IMR-90 (cell line): ENCODE results near the gene FERMT3. TPM values are rescaled to one million over a fixed set of nuclear protein-coding genes. Genes with fewer than 3 reads are reported as not detected.

Experiments
- ATAC-seq: fragments of 200-7000 bp; cut with Tn5 transposase; 2 replicates; pipeline ENCODE4 v1.9.1; 2020; ENCODE audit warnings: low read depth, mild to moderate bottlenecking, moderate library complexity
- BruUV-seq: library from RNA; stranded (reverse); fragments of 400-500 nt; replicated peaks from 2 replicates; lab custom pipeline; 2021; lab: Mats Ljungman, UMichigan
- CTCF ChIA-PET: fragments of 300-600 bp; formaldehyde crosslinking; extraction: SDS; loops from one replicate; lab custom pipeline; 2021; ENCODE audit warnings: antibody characterized with exemption; lab: Yijun Ruan, JAX
- POLR2A ChIA-PET: fragments of 300-600 bp; sonication (Branson Sonifier 250); formaldehyde crosslinking; loops from one replicate; lab custom pipeline; 2022; ENCODE audit warnings: antibody characterized with exemption; ENCODE audit not compliant: unreplicated experiment; lab: Charles Lee
- DNase-seq: peaks from one replicate; pipeline ENCODE4 v3.0.0; 2013
- H2AFZ ChIP-seq: replicated peaks from 2 replicates; pipeline ENCODE3; 2013; ENCODE audit warnings: low read length, mild to moderate bottlenecking; ENCODE audit not compliant: poor library complexity
- H2AK5ac ChIP-seq: 2 replicates; pipeline ENCODE4 v1.6.1; 2013; ENCODE audit warnings: low read depth, low read length, inconsistent platforms
- H2AK9ac ChIP-seq: replicated peaks from 2 replicates; pipeline ENCODE3; 2013; ENCODE audit warnings: mild to moderate bottlenecking, low read depth, low read length, moderate library complexity; ENCODE audit not compliant: poor library complexity
- H2BK120ac ChIP-seq: 2 replicates; pipeline ENCODE4 v1.6.1; 2013; ENCODE audit warnings: low read depth, low read length, inconsistent platforms
- H2BK15ac ChIP-seq: 3 replicates; pipeline ENCODE4 v1.6.1; 2013; ENCODE audit warnings: low read depth, low read length, inconsistent platforms
- H2BK20ac ChIP-seq: 2 replicates; pipeline ENCODE4 v1.6.1; 2013; ENCODE audit warnings: low read depth, mild to moderate bottlenecking, inconsistent platforms, low read length, moderate library complexity
- H2BK5ac ChIP-seq: 2 replicates; pipeline ENCODE4 v1.6.1; 2013; ENCODE audit warnings: mild to moderate bottlenecking, low read depth, low read length, inconsistent platforms; ENCODE audit not compliant: poor library complexity, severe bottlenecking
- H3K14ac ChIP-seq: replicated peaks from 2 replicates; pipeline ENCODE4 v1.6.1; 2013; ENCODE audit warnings: low read depth, low read length, inconsistent platforms
- H3K18ac ChIP-seq: 2 replicates; pipeline ENCODE4 v1.6.1; 2013; ENCODE audit warnings: low read depth, low read length, control low read depth
- H3K23ac ChIP-seq: 2 replicates; pipeline ENCODE4 v1.6.1; 2013; ENCODE audit warnings: low read depth, low read length, inconsistent platforms
- H3K27ac ChIP-seq: 2 replicates; pipeline ENCODE4 v1.5.1; 2013; ENCODE audit warnings: mild to moderate bottlenecking, control low read depth, low read length; ENCODE audit not compliant: insufficient read depth
- H3K27me3 ChIP-seq: 2 replicates; pipeline ENCODE4 v1.6.1; 2013; ENCODE audit warnings: low read length; ENCODE audit not compliant: control insufficient read depth, insufficient read depth
- H3K36me3 ChIP-seq: 2 replicates; pipeline ENCODE4 v1.6.1; 2013; ENCODE audit warnings: low read length, mixed read lengths; ENCODE audit not compliant: control insufficient read depth, insufficient read depth
- H3K4ac ChIP-seq: 2 replicates; pipeline ENCODE4 v1.6.1; 2013; ENCODE audit warnings: low read depth, low read length, inconsistent platforms
- H3K4me1 ChIP-seq: 2 replicates; pipeline ENCODE4 v1.6.1; 2013; ENCODE audit warnings: low read length, mixed read lengths; ENCODE audit not compliant: control insufficient read depth, insufficient read depth
- H3K4me2 ChIP-seq: 2 replicates; pipeline ENCODE4 v1.6.1; 2013; ENCODE audit warnings: low read depth, mild to moderate bottlenecking, control low read depth, low read length, moderate library complexity
- H3K4me3 ChIP-seq: 2 replicates; pipeline ENCODE4 v1.5.1; 2013; ENCODE audit warnings: low read depth, mild to moderate bottlenecking, control low read depth, low read length, moderate library complexity; ENCODE audit not compliant: insufficient read depth
- H3K56ac ChIP-seq: 2 replicates; pipeline ENCODE4 v1.6.1; 2013; ENCODE audit warnings: low read length, inconsistent platforms; ENCODE audit not compliant: insufficient read depth; ENCODE audit errors: extremely low read depth
- H3K79me1 ChIP-seq, 2 experiments: 2 replicates each; pipeline ENCODE4 v1.6.1; 2013; ENCODE audit warnings: low read length in 2 of 2, inconsistent platforms in 1 of 2, low read depth in 1 of 2
- H3K9ac ChIP-seq: 2 replicates; pipeline ENCODE4 v1.6.1; 2013; ENCODE audit warnings: low read depth, low read length, control low read depth
- H3K9me1 ChIP-seq: 2 replicates; pipeline ENCODE4 v1.6.1; 2013; ENCODE audit warnings: low read length, inconsistent platforms; ENCODE audit not compliant: insufficient read depth
- H3K9me3 ChIP-seq: 2 replicates; pipeline ENCODE4 v1.6.1; 2013; ENCODE audit warnings: low read length; ENCODE audit not compliant: control insufficient read depth, insufficient read depth
- H4K20me1 ChIP-seq: 2 replicates; pipeline ENCODE4 v1.6.1; 2013; ENCODE audit warnings: low read length, inconsistent platforms; ENCODE audit not compliant: insufficient read depth
- H4K5ac ChIP-seq: 2 replicates; pipeline ENCODE4 v1.6.1; 2013; ENCODE audit warnings: mild to moderate bottlenecking, low read depth, low read length, control low read depth
- H4K8ac ChIP-seq, 2 experiments: 2 replicates each; pipeline ENCODE4 v1.6.1; 2013; ENCODE audit warnings: low read depth in 2 of 2, low read length in 2 of 2, control low read depth in 1 of 2, inconsistent platforms in 1 of 2
- H4K91ac ChIP-seq: 2 replicates; pipeline ENCODE4 v1.6.1; 2013; ENCODE audit warnings: low read depth, low read length, inconsistent platforms; ENCODE audit not compliant: insufficient read depth
- BHLHE40 ChIP-seq: fragments of 150-350 bp; IDR thresholded peaks from 2 replicates; pipeline ENCODE4 v1.6.1; 2016; ENCODE audit warnings: mild to moderate bottlenecking, low read depth, low read length
- CEBPB ChIP-seq: IDR thresholded peaks from 2 replicates; pipeline ENCODE4 v1.6.1; 2012; ENCODE audit warnings: low read depth, low read length, improper control_type of control experiment
- CHD1 ChIP-seq: IDR thresholded peaks from 2 replicates; pipeline ENCODE4 v1.6.1; 2012; ENCODE audit warnings: low read depth, low read length, improper control_type of control experiment
- CTCF ChIP-seq: conservative IDR thresholded peaks from 2 replicates; pipeline ENCODE4 v1.5.1; 2012; ENCODE audit warnings: mild to moderate bottlenecking, low read depth, low read length, improper control_type of control experiment
- ELK1 ChIP-seq: fragments of 150-350 bp; IDR thresholded peaks from 2 replicates; pipeline ENCODE4 v1.6.1; 2016; ENCODE audit warnings: low read depth, mild to moderate bottlenecking, low read length, moderate library complexity, borderline replicate concordance
- FOS ChIP-seq: fragments of 150-350 bp; IDR thresholded peaks from 2 replicates; pipeline ENCODE4 v1.6.1; 2016; ENCODE audit warnings: low read depth, low read length
- MAFK ChIP-seq: IDR thresholded peaks from 2 replicates; pipeline ENCODE4 v1.6.1; 2012; ENCODE audit warnings: low read depth, low read length, improper control_type of control experiment
- MAZ ChIP-seq: IDR thresholded peaks from 2 replicates; pipeline ENCODE4 v1.6.1; 2012; ENCODE audit warnings: low read depth, mild to moderate bottlenecking, low read length, improper control_type of control experiment, moderate library complexity, borderline replicate concordance
- NFE2L2 ChIP-seq: fragments of 150-350 bp; IDR thresholded peaks from 2 replicates; pipeline ENCODE4 v1.6.1; 2016; ENCODE audit warnings: low read depth, mild to moderate bottlenecking, low read length
- POLR2A ChIP-seq: IDR thresholded peaks from 2 replicates; pipeline ENCODE4 v1.6.1; 2012; ENCODE audit warnings: mild to moderate bottlenecking, low read depth, low read length
- RAD21 ChIP-seq: IDR thresholded peaks from 2 replicates; pipeline ENCODE4 v1.6.1; 2012; ENCODE audit warnings: low read length, improper control_type of control experiment
- RCOR1 ChIP-seq: IDR thresholded peaks from 2 replicates; pipeline ENCODE4 v1.6.1; 2012; ENCODE audit warnings: mild to moderate bottlenecking, low read length, improper control_type of control experiment; ENCODE audit not compliant: insufficient replicate concordance
- SMC3 ChIP-seq: fragments of 150-350 bp; IDR thresholded peaks from 2 replicates; pipeline ENCODE4 v1.6.1; 2016; ENCODE audit warnings: low read depth, mild to moderate bottlenecking, antibody characterized with exemption, low read length, moderate library complexity
- USF2 ChIP-seq: fragments of 150-350 bp; IDR thresholded peaks from 2 replicates; pipeline ENCODE4 v1.6.1; 2017; ENCODE audit warnings: mild to moderate bottlenecking, antibody characterized with exemption, low read length, low read depth
- WGBS, 2 experiments: methylation state at CpG; one replicate each; pipeline versions ENCODE4 v1.1.5 to v1.1.7; 2013; ENCODE audit warnings: missing lambda C conversion rate in 2 of 2; ENCODE audit not compliant: insufficient read length in 1 of 2; ENCODE audit errors: extremely low coverage in 2 of 2; 5-methylcytosine and 5-hydroxymethylcytosine counted together
- dilution Hi-C: fragments of 300-500 bp; cut with HindIII; formaldehyde crosslinking; loops from one replicate; pipeline ENCODE4 v1.14.3; 2018; ENCODE audit warnings: low sequenced_read_pairs; ENCODE audit not compliant: unreplicated experiment
- in situ Hi-C: fragments of 300-500 bp; cut with MboI; formaldehyde crosslinking; loops from 3 replicates; pipeline ENCODE4 v1.14.3; 2019; ENCODE audit warnings: low sequenced_read_pairs, inconsistent platforms, mixed read lengths
- intact Hi-C: fragments of 100-400 bp; cut with micrococcal nuclease; formaldehyde crosslinking; loops from 2 replicates; pipeline ENCODE4 v1.10.0; 2022
- polyA plus RNA-seq, 3 experiments: library from polyadenylated mRNA; depleted of rRNA; stranded (reverse); fragments of >200 nt; gene quantifications; 2 replicates each; pipeline ENCODE4 v1.2.3, GENCODE V29; 2012; ENCODE audit warnings: low replicate concordance in 1 of 3
- total RNA-seq: library from RNA; depleted of rRNA; stranded (reverse); fragments of >200 nt; gene quantifications from 2 replicates; pipeline ENCODE4 v1.2.3, GENCODE V29; 2012

FERMT3 gene
- total and polyA plus RNA-seq, 2 of the 4 experiments (the other 2 are of a cell fraction), result 0.36 to 2.3 TPM

GRCh38 chr11:64255135-64256128, 48.9 kb downstream of the FERMT3 start:
- H3K27ac ChIP-seq, result no peak overlapping the region
- no peak overlapping the region for H2AFZ ChIP-seq
- ATAC-seq, result no peak
- no peak overlapping the region for H4K8ac ChIP-seq
- H3K27me3 ChIP-seq, result no peaks in the 10 kb centered on the region
- no peak overlapping the region for H3K4ac ChIP-seq
- intact Hi-C loops, result no loop called here
- WGBS, 2 experiments, result 90% methylated on average over 8 of the region's 35 CpGs; no CpG with 5 or more reads in 1 of the 2 experiments
- dilution Hi-C loops, result no loop called here
- H2BK20ac ChIP-seq, result no peak overlapping the region
- no peak overlapping the region for H2AK5ac ChIP-seq
- H2BK5ac ChIP-seq, result no peak overlapping the region
- DNase-seq, result no peak
- CTCF ChIA-PET, result interaction anchor here (0.6 kb wide), 1 partner anchor 553 kb away, joined by 3 read pairs; no protein-coding TSS in a partner anchor
- no peak overlapping the region for H3K18ac ChIP-seq
- no peak overlapping the region for H3K4me3 ChIP-seq
- in situ Hi-C loops, result no loop called here
- H4K20me1 ChIP-seq, result peaks cover 5% of the 10 kb centered on the region; the same call in 1 of the 2 replicates
- no peaks in the 10 kb centered on the region for H3K9me3 ChIP-seq
- peaks cover 44% of the 10 kb centered on the region for H3K36me3 ChIP-seq
- no peak overlapping the region for H3K56ac ChIP-seq
- H3K23ac ChIP-seq, result no peak overlapping the region
- H2BK15ac ChIP-seq, result no peak overlapping the region
- H3K14ac ChIP-seq, result no peak overlapping the region
- H3K79me1 ChIP-seq, result peaks cover 14 to 75% of the 10 kb centered on the region in 2 experiments
- POLR2A ChIA-PET, result no interaction called here
- no TSS peak for BruUV-seq
- H3K4me1 ChIP-seq, result peaks cover 10% of the 10 kb centered on the region
- H2BK120ac ChIP-seq, result no peak overlapping the region
- no peak overlapping the region for H2AK9ac ChIP-seq
- no peak overlapping the region for H4K5ac ChIP-seq
- H3K9ac ChIP-seq, result no peak overlapping the region
- H3K4me2 ChIP-seq, result no peak overlapping the region
- H3K9me1 ChIP-seq, result no peaks in the 10 kb centered on the region
- H4K91ac ChIP-seq, result no peak overlapping the region
- TF ChIP-seq NFE2L2, result no peak
- TF ChIP-seq CHD1, result no peak
- no peak for TF ChIP-seq CTCF
- no peak for TF ChIP-seq MAFK
- TF ChIP-seq MAZ, result no peak
- TF ChIP-seq USF2, result no peak
- TF ChIP-seq RCOR1, result no peak
- no peak for TF ChIP-seq POLR2A
- no peak for TF ChIP-seq BHLHE40
- no peak for TF ChIP-seq RAD21
- no peak for TF ChIP-seq FOS
- no peak for TF ChIP-seq CEBPB
- no peak for TF ChIP-seq ELK1
- TF ChIP-seq SMC3, result no peak
